ENCODE results near the gene C19orf67. TPM values are rescaled to one million over a fixed set of nuclear protein-coding genes. Genes with fewer than 3 reads are reported as not detected.

The C19orf67 gene
- total and polyA plus RNA-seq, 2 of the 13 experiments (the other 11 are each of a cell fraction or from before 2014, with no cell fraction given), result 0.11 to 0.32 TPM

DNA sequence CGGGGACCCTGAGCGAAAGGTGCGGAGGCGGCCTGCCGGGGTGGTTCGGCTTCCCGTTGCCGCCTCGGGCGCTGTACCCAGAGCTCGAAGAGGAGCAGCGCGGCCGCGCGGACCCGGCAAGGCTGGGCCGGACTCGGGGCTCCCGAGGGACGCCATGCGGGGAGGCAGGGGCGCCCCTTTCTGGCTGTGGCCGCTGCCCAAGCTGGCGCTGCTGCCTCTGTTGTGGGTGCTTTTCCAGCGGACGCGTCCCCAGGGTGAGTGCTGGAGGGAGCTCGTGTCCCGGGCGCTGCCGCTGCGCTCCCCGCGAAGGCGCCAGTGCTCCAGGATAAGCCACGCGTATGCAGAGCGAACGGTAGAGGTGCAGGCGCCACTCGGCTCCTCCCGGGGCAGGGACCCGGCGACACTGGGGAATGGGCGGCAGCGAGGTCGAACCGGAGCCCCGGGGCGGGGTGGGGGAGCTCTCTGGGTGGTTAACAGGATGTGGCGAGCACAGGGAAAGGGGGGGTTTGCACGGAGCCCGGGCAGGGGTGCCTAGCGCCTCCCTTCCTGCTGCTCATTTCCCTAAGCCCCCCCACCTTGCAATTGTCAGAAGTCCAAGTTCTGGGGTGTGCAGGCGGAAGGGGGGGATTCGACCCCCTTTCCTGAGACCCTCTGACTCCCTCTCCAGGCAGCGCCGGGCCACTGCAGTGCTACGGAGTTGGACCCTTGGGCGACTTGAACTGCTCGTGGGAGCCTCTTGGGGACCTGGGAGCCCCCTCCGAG, 53.7 kb downstream of the C19orf67 start, which contains the start of gene IL27RA (continued):
- TF ChIP-seq, protein P1, sequence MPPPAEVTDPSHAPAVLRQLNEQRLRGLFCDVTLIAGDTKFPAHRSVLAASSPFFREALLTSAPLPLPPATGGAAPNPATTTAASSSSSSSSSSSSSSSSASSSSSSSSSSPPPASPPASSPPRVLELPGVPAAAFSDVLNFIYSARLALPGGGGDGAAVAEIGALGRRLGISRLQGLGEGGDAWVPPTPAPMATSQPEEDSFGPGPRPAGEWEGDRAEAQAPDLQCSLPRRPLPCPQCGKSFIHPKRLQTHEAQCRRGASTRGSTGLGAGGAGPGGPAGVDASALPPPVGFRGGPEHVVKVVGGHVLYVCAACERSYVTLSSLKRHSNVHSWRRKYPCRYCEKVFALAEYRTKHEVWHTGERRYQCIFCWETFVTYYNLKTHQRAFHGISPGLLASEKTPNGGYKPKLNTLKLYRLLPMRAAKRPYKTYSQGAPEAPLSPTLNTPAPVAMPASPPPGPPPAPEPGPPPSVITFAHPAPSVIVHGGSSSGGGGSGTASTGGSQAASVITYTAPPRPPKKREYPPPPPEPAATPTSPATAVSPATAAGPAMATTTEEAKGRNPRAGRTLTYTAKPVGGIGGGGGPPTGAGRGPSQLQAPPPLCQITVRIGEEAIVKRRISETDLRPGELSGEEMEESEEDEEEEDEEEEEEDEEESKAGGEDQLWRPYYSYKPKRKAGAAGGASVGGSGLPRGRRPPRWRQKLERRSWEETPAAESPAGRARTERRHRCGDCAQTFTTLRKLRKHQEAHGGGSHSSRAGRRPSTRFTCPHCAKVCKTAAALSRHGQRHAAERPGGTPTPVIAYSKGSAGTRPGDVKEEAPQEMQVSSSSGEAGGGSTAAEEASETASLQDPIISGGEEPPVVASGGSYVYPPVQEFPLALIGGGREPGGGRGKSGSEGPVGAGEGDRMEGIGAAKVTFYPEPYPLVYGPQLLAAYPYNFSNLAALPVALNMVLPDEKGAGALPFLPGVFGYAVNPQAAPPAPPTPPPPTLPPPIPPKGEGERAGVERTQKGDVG (CRISPR knock-in tag; IDR thresholded peaks at IDR 0.05; ENCODE audit: borderline replicate concordance), result no peak
- peak; percentile 51; the same call in 1 of the 2 replicates for TF ChIP-seq ZNF724P (CRISPR knock-in tag; IDR thresholded peaks at IDR 0.05; ENCODE audit: borderline replicate concordance)

Other genes starting within 250 kb of the C19orf67 start
- not detected in 2 replicates for gene NANOS3, start 208.6 kb downstream of the C19orf67 start, total RNA-seq (2016; rRNA removed; fragmentation: Illumina TruSeq; extraction: Trizol)
- gene NANOS3, start 208.6 kb downstream of the C19orf67 start, polyA plus RNA-seq (2011; rRNA removed), result 0.21 TPM in 1 of 2 replicates, not detected in the other
- 0.84 and 1.5 TPM in 2 replicates for gene BRME1, start 179.7 kb downstream of the C19orf67 start, total RNA-seq (2016; rRNA removed; fragmentation: Illumina TruSeq; extraction: Trizol)
- gene BRME1, start 179.7 kb downstream of the C19orf67 start, polyA plus RNA-seq (2011; rRNA removed), result 0.74 and 0.91 TPM in 2 replicates
- 6.4 and 9.7 TPM in 2 replicates for gene CC2D1A, start 179.6 kb downstream of the C19orf67 start, total RNA-seq (2016; rRNA removed; fragmentation: Illumina TruSeq; extraction: Trizol)
- gene CC2D1A, start 179.6 kb downstream of the C19orf67 start, polyA plus RNA-seq (2011; rRNA removed), result 11.5 and 17.0 TPM in 2 replicates
- not detected in 2 replicates for gene PODNL1, start 147.4 kb downstream of the C19orf67 start, total RNA-seq (2016; rRNA removed; fragmentation: Illumina TruSeq; extraction: Trizol)
- gene PODNL1, start 147.4 kb downstream of the C19orf67 start, polyA plus RNA-seq (2011; rRNA removed), result 0.18 TPM in 1 of 2 replicates, not detected in the other
- 8.5 and 14.0 TPM in 2 replicates for gene DCAF15, start 133.3 kb downstream of the C19orf67 start, total RNA-seq (2016; rRNA removed; fragmentation: Illumina TruSeq; extraction: Trizol)
- 13.5 and 13.6 TPM in 2 replicates for gene DCAF15, start 133.3 kb downstream of the C19orf67 start, polyA plus RNA-seq (2011; rRNA removed)
- 1.3 and 1.4 TPM in 2 replicates for gene RFX1, start 79.5 kb downstream of the C19orf67 start, total RNA-seq (2016; rRNA removed; fragmentation: Illumina TruSeq; extraction: Trizol)
- gene RFX1, start 79.5 kb downstream of the C19orf67 start, polyA plus RNA-seq (2011; rRNA removed), result 0.56 and 1.1 TPM in 2 replicates
- gene RLN3, start 57.6 kb downstream of the C19orf67 start, total RNA-seq (2016; rRNA removed; fragmentation: Illumina TruSeq; extraction: Trizol), result not detected in 2 replicates
- gene RLN3, start 57.6 kb downstream of the C19orf67 start, polyA plus RNA-seq (2011; rRNA removed), result not detected in 2 replicates
- 3.4 and 8.1 TPM in 2 replicates for gene IL27RA, start 54.0 kb downstream of the C19orf67 start, total RNA-seq (2016; rRNA removed; fragmentation: Illumina TruSeq; extraction: Trizol)
- gene IL27RA, start 54.0 kb downstream of the C19orf67 start, polyA plus RNA-seq (2011; rRNA removed), result 3.5 and 5.4 TPM in 2 replicates
- gene PALM3, start 23.7 kb downstream of the C19orf67 start, total RNA-seq (2016; rRNA removed; fragmentation: Illumina TruSeq; extraction: Trizol), result 2.4 and 2.5 TPM in 2 replicates
- 0.79 and 1.0 TPM in 2 replicates for gene PALM3, start 23.7 kb downstream of the C19orf67 start, polyA plus RNA-seq (2011; rRNA removed)
- gene MISP3, start 13.0 kb downstream of the C19orf67 start, total RNA-seq (2016; rRNA removed; fragmentation: Illumina TruSeq; extraction: Trizol), result 5.2 and 5.4 TPM in 2 replicates
- gene MISP3, start 13.0 kb downstream of the C19orf67 start, polyA plus RNA-seq (2011; rRNA removed), result 2.5 and 3.4 TPM in 2 replicates
- 27.0 and 45.0 TPM in 2 replicates for gene SAMD1, start 5.0 kb upstream of the C19orf67 start, total RNA-seq (2016; rRNA removed; fragmentation: Illumina TruSeq; extraction: Trizol)
- 17.5 and 18.9 TPM in 2 replicates for gene SAMD1, start 5.0 kb upstream of the C19orf67 start, polyA plus RNA-seq (2011; rRNA removed)
- gene PRKACA, start 32.0 kb upstream of the C19orf67 start, total RNA-seq (2016; rRNA removed; fragmentation: Illumina TruSeq; extraction: Trizol), result 11.0 and 14.0 TPM in 2 replicates
- 18.2 and 22.9 TPM in 2 replicates for gene PRKACA, start 32.0 kb upstream of the C19orf67 start, polyA plus RNA-seq (2011; rRNA removed)
- gene ASF1B, start 50.8 kb upstream of the C19orf67 start, total RNA-seq (2016; rRNA removed; fragmentation: Illumina TruSeq; extraction: Trizol), result 21.9 and 24.8 TPM in 2 replicates
- gene ASF1B, start 50.8 kb upstream of the C19orf67 start, polyA plus RNA-seq (2011; rRNA removed), result 14.8 and 18.2 TPM in 2 replicates
- 0.41 and 0.49 TPM in 2 replicates for gene ADGRL1, start 120.4 kb upstream of the C19orf67 start, total RNA-seq (2016; rRNA removed; fragmentation: Illumina TruSeq; extraction: Trizol)
- 1.7 and 1.9 TPM in 2 replicates for gene ADGRL1, start 120.4 kb upstream of the C19orf67 start, polyA plus RNA-seq (2011; rRNA removed)